ENCODE measurements around the gene HMCN1. TPM values are rescaled to one million over a fixed set of nuclear protein-coding genes. Genes with fewer than 3 reads are reported as not detected.
A peak's percentile ranks its signal among the peaks of the same experiment; 100 is the strongest.

Gene HMCN1
- total RNA-seq, 4 donors from 2014 or later, result 11.6 to 95.9 (median 78.6) TPM

- H3K27me3 ChIP-seq, result no peaks in the 10 kb centered on the region
- no peak for TF ChIP-seq POLR2AphosphoS5 (IDR thresholded peaks at IDR 0.05)
- TF ChIP-seq POLR2A (IDR thresholded peaks at IDR 0.05), result no peak
- TF ChIP-seq CTCF (IDR thresholded peaks at IDR 0.05), result no peak
- no peak for TF ChIP-seq EP300 (IDR thresholded peaks at IDR 0.05)
- peaks cover 0 to 17% (median 0%) of the 10 kb centered on the region in 3 donors for H3K9me3 ChIP-seq
- 0 to 37% methylated on average over 1 to 2 of the region's 3 CpGs for WGBS, 2 donors (ENCODE audit: low coverage in 1 of 2)
- H3K4me1 ChIP-seq, result no peaks in the 10 kb centered on the region
- H3K36me3 ChIP-seq, result peaks cover 0 to 65% of the 10 kb centered on the region in 2 donors
- H3K4me3 ChIP-seq, result no peak overlapping the region
- no peak for ATAC-seq
- H3K27ac ChIP-seq, result no peak overlapping the region
These were observed 293.4 kb downstream of the HMCN1 start for GRCh38 chr1:186027621-186028020.

GRCh38 chr1:186030453-186030852 is 296.3 kb downstream of the HMCN1 start:
- H3K4me1 ChIP-seq, result peaks cover 0 to 11% (median 0%) of the 10 kb centered on the region in 3 donors
- H3K9me3 ChIP-seq, result peaks cover 0 to 17% (median 0%) of the 10 kb centered on the region in 3 donors
- H3K36me3 ChIP-seq, result peaks cover 0 to 42% of the 10 kb centered on the region in 2 donors
- no peak for ATAC-seq
- H3K4me3 ChIP-seq, result no peak overlapping the region
- H3K27ac ChIP-seq, result no peak overlapping the region
- no peaks in the 10 kb centered on the region for H3K27me3 ChIP-seq
- TF ChIP-seq POLR2AphosphoS5 (IDR thresholded peaks at IDR 0.05) (no peak), POLR2A (IDR thresholded peaks at IDR 0.05) (no peak), CTCF (IDR thresholded peaks at IDR 0.05) (no peak), EP300 (IDR thresholded peaks at IDR 0.05) (no peak)

GRCh38 chr1:186033847-186034271 is 299.7 kb downstream of the HMCN1 start:
- Histone ChIP-seq H3K4me1 (peaks cover 0 to 11% (median 0%) of the 10 kb centered on the region in 3 donors), H3K9me3 (peaks cover 0 to 17% (median 0%) of the 10 kb centered on the region in 3 donors), H3K27me3 (no peaks in the 10 kb centered on the region), H3K36me3 (peaks cover 0 to 32% of the 10 kb centered on the region in 2 donors), H3K27ac (peak overlapping the region in 1 of 4 donors; percentile 0), H3K4me3 (no peak overlapping the region)
- 13 to 21% methylated on average over 2 of the region's 2 CpGs for whole genome bisulfite sequencing, 2 donors (ENCODE audit: low coverage in 1 of 2)
- no peak for TF ChIP-seq POLR2AphosphoS5 (IDR thresholded peaks at IDR 0.05)
- TF ChIP-seq CTCF (IDR thresholded peaks at IDR 0.05), result no peak
- no peak for TF ChIP-seq POLR2A (IDR thresholded peaks at IDR 0.05)
- ATAC-seq, result no peak

GRCh38 chr1:186042230-186042629 is 308.0 kb downstream of the HMCN1 start:
- peaks cover 0 to 18% (median 0%) of the 10 kb centered on the region in 3 donors for H3K4me1 ChIP-seq
- no peaks in the 10 kb centered on the region for H3K27me3 ChIP-seq
- ATAC-seq, result no peak
- H3K9me3 ChIP-seq, result no peaks in the 10 kb centered on the region
- no peak overlapping the region for H3K27ac ChIP-seq
- WGBS, 2 donors (ENCODE audit: low coverage in 1 of 2), result 72 to 80% methylated on average over 3 of the region's 3 CpGs
- H3K36me3 ChIP-seq, result peaks cover 2 to 45% of the 10 kb centered on the region in 2 donors
- no peak overlapping the region for H3K4me3 ChIP-seq
- TF ChIP-seq CTCF (IDR thresholded peaks at IDR 0.05), result no peak
- no peak for TF ChIP-seq EP300 (IDR thresholded peaks at IDR 0.05)
- TF ChIP-seq POLR2AphosphoS5 (IDR thresholded peaks at IDR 0.05), result no peak
- TF ChIP-seq POLR2A (IDR thresholded peaks at IDR 0.05), result no peak

GRCh38 chr1:186043296-186043695 is 309.1 kb downstream of the HMCN1 start:
- no peaks in the 10 kb centered on the region for H3K9me3 ChIP-seq
- no peak for ATAC-seq
- H3K4me3 ChIP-seq, result no peak overlapping the region
- peaks cover 2 to 50% of the 10 kb centered on the region in 2 donors for H3K36me3 ChIP-seq
- TF ChIP-seq CTCF (IDR thresholded peaks at IDR 0.05), result no peak
- 33 to 42% methylated on average over 1 of the region's 1 CpG for WGBS, 2 donors (ENCODE audit: low coverage in 1 of 2)
- peaks cover 0 to 18% (median 0%) of the 10 kb centered on the region in 3 donors for H3K4me1 ChIP-seq
- no peaks in the 10 kb centered on the region for H3K27me3 ChIP-seq
- peak overlapping the region in 1 of 4 donors; percentile 18 for H3K27ac ChIP-seq
